HG02678 (cell line): Measurements from ENCODE around the gene COA7.
"Not testable (repeated sequence)": the region's sequence is repeated elsewhere in the genome, so short reads cannot be mapped to it uniquely, and the experiment has no call there.

Experiments used
- ATAC-seq: cut with Tn5 transposase; IDR thresholded peaks from one replicate; pipeline ENCODE4 v1.9.1; 2021; ENCODE audit warnings: mild to moderate bottlenecking, moderate library complexity; ENCODE audit not compliant: unreplicated experiment

The COA7 gene

GRCh38 chr1:52697795-52698674, at the start of gene COA7:
COA7 (minus strand) TSS chr1:52698347; CDS start chr1:52698326, 21 bp downstream.
- ATAC-seq = peak; percentile 48

- ATAC-seq = no peak
These were observed 49.3 kb upstream of the COA7 start for GRCh38 chr1:52747450-52747849.

DNA sequence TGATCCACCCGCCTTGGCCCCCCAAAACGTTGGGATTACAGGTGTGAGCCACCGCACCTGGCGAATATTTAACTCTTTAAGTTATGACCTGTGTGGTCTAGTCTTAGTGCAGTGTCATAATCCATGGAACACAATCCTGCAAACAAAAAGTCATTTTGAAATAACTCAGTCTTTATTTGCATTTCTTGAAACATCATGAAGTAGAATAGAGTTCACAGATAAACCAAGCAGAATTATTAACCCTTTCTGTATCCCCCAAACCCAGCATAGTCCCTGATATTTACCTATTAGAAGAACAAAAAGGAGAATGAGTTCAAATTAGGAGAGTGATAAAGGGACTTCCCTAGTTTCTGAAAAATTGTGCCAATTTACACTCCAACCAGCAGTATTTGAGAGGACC, 48.0 kb upstream of the COA7 start:
- ATAC-seq = no peak

- no peak for ATAC-seq
These were observed 43.1 kb upstream of the COA7 start for GRCh38 chr1:52741259-52741658.

DNA sequence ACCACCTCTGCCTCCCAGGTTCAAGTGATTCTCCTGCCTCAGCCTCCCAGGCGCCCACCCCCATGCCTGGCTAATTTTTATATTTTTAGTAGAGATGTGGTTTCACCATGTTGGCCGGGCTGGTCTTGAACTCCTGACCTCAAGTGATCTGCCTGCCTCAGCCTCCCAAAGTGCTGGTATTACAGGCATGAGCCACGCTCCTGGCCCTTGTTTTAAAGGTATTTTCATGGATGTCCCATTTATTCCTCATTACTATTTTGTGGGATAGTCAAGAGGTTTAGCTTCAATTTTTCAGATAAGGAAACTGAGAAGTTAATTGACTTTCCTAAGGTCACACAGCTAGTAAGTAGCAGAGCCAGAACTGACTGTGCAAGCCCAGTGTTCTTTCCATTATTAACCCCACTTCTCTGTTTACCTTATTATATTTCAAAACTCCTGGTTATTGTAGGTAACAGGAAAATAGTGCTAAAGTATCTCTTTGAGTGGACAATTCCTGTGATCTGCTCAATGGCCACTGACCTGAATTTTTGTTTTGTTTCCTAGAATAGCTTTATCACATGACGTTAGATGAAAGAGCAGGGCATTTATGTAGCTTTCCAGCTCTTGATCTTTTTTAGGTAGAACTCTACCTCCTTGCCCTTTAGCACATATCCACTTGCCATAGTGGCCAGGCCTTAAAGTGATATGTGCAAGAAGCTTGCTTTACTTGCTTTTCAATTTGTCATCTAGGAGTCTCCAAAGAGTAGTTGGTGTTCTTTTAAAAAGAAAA, 41.7 kb upstream of the COA7 start:
- no peak for ATAC-seq

- no peak for ATAC-seq
These were observed 40.7 kb upstream of the COA7 start for GRCh38 chr1:52738893-52739292.

GRCh38 chr1:52738148-52738547, 40.0 kb upstream of the COA7 start:
- ATAC-seq = no peak

DNA sequence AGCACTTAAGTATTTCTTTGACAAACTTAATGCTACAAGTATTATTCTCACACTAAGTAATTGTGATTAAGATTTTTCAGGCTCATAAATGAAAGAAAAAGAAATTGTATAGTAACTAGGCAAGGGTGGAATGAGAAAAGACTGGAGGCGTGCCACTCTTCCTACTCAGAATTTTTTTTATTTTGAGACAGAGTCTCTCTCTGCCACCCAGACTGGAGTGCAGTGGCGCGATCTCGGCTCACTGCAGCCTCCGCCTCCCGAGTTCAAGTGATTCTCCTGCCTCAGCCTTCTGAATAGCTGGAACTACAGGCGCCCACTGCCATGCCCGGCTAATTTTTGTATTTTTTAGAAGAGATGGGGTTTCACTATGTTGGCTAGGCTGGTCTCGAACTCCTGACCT, 37.2 kb upstream of the COA7 start:
- not testable (repeated sequence) for ATAC-seq

DNA sequence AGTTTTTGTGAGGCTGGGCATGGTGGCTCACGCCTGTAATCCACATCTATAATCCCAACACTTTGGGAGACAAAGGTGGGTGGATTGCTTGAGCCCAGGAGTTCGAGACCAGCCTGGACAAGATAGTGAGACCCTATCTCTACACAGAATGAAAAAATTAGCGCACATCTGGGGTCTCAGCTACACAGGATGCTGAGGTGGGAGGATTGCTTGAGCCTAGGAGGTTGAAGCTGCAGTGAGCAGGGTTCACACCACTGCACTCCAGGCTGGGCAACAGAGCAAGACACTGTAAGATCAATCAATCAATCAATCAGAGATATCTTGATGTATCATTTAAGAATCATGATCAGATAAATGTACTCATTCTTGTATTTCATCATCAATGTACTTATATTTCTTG, 35.2 kb upstream of the COA7 start:
- ATAC-seq = no peak

DNA sequence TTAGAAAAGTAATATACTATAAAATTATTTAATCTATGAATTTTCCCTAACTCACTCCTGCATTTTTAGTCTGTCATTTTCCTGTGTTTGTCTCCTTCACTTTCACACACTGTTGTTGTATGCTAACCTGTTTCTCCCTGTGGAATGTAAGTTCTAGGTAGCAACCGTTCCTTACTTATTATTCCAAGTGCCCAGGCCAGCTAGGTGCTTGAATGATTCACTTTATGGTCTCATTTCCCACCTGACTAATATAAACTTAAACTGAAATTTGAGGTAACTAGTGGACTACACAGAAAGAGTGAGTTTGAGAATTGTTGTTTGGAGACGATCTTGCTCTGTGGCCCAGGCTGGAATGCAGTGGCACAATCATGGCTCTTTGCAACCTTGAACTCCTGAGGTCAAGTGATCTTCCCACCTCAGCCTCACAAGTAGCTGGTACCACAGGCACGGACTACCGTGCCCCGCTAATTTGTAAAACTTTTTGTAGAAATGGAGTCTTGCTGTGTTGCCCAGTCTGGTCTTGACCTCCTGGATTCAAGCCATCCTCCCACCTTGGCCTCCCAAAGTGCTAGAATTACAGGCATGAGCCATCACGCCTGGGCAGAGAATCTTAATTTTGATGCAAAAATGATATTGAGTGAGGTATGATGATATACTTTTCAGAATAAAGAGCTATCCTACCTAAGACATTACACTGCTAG, 30.0 kb upstream of the COA7 start:
- no peak for ATAC-seq

DNA sequence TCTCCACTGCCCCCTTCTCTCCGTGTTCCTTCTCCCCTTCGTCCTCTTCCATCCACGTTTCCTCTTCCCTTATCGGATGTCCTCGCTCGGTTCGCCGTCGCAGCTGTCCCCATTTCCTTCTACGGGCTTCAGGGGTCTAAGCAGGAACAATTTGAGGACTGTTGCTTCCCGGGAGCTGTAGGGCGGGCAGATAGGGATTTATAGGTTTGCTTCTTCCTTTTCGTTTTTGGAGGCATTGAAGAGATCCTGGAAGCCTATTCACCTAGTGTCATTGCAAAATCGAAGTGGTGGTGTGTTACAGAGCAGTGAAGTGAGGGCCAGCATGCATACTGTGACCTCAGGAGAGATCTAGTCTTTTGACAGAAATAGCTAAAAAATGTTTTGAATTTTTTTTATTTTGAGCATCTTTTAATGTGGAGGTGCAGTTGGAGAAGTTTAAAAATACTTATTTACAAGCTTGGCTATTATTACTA, 29.0 kb upstream of the COA7 start:
- no peak for ATAC-seq

- peak; percentile 95 for ATAC-seq
These were observed 28.3 kb upstream of the COA7 start, which contains the start of gene ZYG11B for GRCh38 chr1:52726265-52727113. ZYG11B (plus strand) TSS chr1:52726453; CDS start chr1:52726654, 201 bp downstream.

GRCh38 chr1:52725903-52726264, 27.7 kb upstream of the COA7 start:
- ATAC-seq = no peak

DNA sequence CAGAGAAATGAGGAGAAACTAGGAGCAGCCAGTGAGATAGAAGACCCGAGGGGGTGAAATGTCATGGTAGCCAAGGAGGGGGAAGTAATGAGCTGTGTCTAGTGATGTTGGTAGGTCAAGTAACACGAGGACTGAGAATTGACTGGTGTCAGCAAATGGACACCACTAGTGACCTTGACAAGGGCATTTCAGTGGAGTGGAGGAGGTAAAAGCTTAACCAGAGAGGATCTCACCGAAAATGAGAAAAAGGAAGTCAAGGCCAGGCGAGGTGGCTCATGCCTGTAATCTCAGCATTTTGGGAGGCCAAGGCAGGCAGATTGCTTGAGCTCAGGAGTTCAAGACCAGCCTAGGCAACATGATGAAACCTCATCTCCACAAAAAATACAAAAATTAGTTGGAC, 25.1 kb upstream of the COA7 start:
- ATAC-seq = no peak

- not testable (repeated sequence) for ATAC-seq
These were observed 17.1 kb upstream of the COA7 start for GRCh38 chr1:52715296-52715695.

- ATAC-seq = no peak
These were observed 15.4 kb upstream of the COA7 start for GRCh38 chr1:52713590-52713989.

GRCh38 chr1:52709016-52709415, 10.9 kb upstream of the COA7 start:
- ATAC-seq = no peak

GRCh38 chr1:52707927-52708655, 9.9 kb upstream of the COA7 start:
- ATAC-seq = no peak
